ENCODE measurements around the gene AK8.
"Not testable (repeated sequence)": the region's sequence is repeated elsewhere in the genome, so short reads cannot be mapped to it uniquely, and the experiment has no call there.

The AK8 gene

DNA sequence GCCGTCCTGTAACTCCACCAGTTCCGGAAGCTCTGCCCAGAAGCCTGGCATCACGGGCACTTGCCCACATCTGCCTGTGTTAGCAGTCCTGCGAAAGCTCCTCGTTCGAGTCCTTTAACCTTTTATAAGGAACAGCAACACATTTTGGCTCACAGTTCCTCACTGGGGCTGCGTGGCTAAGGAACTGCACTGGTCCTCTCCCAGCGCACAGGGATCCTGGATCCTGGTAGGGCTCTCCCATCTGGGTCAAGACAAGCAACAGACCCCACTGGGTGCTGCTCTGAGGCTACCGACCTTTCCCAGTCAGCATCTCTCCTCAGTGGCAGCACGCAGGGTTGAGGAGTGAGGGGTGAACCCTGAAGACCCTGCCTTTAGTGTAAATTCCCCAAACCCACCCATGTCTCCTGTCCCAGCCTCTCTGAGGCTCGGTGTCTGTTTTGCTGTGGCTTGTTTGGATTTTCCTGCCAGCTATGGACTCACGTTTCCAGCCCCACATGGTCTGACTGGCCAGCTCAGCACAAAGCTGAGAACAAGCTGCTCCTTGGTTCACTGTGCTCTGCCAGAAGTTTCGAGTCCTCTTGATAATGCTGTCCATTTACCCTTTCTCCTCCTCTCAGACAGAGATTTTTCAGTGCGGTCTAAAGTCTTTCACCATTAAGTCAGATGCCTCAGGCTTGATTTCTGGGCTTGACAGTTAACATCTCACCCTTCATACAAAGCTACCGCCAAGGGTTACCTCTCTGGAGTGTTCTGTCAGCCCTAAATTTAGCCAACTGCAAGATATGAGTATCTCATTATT is 80.0 kb downstream of the AK8 start:
- no peak for DNase-seq (ENCODE audit: low read depth)

DNA sequence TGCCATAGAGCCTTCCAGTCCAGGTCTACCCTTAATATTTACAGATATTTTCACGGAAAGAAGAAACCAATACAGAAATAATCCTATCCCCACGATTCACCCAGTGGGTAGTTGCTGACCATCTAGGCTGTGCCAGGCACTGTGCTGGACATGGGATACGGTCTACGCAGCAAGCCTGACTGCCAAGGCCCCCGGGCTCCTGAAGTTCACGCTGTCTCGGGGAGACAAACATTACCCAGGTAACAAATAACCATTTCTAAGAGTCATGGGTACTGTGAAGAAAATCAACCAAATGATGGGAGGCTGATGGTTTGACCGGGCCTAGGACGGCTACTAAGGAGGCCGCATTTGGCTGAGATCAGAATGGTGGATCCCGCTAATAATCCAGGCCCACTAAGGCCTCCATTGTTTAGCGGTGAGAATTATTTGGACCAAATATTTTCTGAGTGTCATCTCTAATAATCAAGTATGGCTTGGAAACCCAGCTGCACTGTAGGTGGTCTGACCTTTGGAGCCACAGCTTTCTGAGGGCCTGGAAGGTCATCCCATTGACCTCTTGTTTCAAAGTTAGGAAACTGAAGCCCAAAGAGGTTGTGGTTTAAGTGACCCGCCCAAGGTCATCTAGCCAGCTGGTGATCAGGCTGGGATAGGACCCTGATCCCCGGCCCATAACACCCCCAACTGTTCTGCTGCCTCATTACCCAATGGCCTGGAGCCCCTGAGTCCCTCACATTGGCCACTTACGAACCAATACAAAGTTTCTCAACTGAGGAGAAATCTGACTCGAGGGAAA is 82.4 kb downstream of the AK8 start:
- DNase-seq (ENCODE audit: low read depth) = no peak

DNA sequence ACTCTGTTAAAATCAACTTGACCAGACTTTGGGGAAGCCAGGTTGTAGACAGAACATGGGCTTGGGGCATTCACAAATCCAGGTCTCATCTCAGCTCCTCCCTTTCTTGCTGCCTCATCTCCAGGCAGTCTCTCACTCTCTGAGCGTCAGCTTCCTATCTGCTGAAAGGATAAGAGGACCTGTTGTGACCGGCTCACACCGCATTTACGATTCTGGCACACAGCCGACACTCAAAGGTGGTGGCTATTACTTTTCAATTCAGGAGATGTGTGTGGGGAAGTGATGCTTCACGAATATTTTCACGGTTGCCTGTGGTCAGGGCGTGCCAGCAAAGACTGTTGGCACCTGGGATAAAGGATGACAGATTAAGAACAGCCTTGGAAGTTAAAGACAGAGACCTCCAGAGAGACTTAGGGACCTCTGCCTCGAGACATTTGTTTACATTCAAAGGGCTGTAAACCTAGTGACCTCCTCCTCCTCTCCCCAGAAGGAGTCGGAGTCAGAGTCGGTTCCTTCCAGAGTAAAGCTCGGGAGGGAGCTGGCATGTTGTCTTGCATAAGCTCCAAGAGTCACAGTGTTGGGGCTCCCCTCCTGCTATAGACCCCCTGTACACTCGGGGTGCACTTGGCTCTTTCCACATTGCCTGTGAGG is 83.2 kb downstream of the AK8 start:
- no peak for DNase-seq (ENCODE audit: low read depth)

DNA sequence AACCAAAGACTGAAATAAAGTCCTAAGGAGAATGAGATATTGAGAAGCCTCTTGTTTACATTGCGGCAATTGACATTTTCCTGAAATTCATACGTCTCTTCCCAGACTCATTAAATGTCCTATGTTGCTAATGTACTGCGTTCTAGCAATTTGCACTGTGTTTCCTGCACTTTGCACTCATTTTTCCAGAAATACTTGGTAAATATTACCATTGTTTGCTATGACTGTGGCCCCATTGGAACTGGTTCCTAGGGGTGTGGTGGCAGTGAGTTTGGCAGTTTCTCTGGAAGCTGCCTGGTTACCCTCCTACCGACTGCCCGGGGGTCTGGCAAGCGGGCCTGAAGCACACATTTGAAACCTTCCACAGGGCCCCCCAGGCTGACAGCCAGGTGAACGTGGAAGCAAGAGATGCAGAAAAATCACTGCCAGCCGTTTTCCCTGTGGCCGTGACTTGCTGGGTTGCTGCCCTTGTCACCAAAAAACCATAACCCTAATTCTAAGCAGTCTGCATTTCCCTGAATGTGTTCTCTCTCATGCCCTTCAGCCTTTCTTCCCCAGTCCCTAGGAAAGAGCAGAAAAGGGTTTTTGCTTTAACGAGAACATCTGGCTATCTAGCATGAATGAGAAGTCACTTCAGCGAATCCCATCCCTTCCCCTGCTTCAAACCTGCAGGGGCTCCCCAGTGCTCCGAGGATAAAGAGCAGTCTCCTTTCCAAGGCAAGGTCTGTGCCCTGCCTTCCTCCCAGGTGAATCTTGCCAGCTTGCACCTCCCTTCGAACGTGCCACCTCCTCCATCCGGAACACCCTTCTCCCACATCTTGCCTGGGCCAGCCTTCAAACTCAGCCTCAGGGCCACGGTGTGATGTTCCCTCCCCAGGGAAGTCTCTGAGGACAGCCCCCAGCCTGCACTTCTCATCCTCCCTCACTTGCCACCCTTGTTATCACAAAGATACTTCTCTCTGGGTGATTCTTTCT is 84.2 kb downstream of the AK8 start:
- no peak for DNase-seq (ENCODE audit: low read depth)

DNA sequence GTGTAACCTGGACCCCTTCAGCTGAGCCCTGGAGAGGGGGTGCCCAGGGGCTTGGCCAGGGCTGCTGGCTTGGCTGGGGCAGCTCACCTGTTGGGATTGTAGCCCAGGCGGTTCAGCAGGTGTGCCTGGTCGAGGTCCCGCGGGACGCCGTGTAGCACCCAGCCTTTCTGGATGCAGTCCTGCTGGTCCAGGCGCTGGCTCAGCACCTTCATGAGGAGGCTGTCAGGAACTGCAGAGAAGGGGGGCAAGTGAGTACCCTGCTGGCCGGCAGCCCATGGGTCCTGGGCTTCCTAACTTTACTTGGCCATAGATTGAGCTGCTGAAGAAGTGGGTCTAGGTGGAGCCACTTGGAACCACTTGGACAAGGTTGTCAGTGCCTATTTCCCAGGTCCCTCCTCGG is 85.5 kb downstream of the AK8 start:
- DNase-seq (ENCODE audit: low read depth) = no peak

DNA sequence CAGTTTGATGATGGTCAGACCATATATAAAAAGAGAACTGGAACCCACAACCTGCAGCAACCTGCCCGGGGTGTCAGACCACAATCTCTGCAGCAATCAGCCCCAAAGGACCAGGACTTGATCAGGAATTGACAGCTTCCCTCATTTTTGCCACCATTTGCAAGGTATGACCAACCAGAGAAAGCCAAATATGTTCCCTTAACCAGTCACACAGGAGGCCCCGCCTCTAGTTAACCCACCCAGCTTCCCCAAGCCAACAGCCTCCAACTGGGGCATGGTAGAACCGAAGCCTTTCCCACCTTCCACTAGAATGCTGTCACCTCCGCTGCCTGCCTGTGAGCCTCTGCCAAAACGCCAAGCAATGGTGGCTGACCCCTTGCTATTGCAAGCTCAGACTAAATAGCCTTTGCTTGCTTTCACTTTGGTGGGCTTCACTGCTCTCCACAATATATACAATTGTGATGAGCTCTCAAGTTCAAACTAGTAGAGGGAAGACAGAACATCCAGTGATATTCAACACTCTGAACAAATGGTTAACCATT is 86.3 kb downstream of the AK8 start:
- no peak for DNase-seq (ENCODE audit: low read depth)

DNA sequence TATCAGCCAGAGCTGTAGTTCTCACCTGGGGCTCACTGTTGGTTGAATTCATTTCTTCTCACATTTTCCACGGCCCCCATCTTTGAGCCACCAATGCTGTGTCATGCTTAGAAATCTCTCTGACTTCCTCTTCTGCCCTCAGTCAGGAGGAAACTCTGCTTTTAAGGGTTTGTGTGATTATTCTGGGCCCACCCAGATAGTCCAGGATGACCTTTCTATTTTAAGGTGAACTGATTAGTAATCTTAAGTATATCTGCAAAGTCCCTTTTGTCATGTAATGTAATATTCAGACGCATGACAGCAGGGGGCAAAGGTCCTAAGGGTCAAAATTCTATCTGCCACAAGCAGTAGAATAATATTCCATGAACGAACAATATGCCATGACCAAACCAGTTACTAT is 88.4 kb downstream of the AK8 start:
- DNase-seq (ENCODE audit: low read depth) = no peak

DNA sequence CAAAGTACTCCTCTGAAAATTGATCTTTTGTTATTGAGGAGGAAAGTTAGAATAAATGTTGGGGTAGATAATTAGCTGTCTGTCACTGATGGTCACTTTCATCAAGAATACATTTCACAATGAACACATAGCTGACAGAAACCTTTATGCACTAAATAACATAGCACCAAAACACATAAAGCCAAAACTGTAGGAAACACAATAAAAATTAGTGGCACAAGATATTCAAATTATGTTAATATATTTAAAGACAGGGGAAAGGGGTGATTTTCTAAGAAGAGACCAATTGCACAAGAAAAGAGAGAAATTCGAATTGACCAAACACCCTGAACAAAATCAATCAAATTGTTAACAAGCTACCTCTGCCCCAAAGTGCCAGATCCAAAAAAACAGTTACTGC is 89.7 kb downstream of the AK8 start:
- no peak for DNase-seq (ENCODE audit: low read depth)

DNA sequence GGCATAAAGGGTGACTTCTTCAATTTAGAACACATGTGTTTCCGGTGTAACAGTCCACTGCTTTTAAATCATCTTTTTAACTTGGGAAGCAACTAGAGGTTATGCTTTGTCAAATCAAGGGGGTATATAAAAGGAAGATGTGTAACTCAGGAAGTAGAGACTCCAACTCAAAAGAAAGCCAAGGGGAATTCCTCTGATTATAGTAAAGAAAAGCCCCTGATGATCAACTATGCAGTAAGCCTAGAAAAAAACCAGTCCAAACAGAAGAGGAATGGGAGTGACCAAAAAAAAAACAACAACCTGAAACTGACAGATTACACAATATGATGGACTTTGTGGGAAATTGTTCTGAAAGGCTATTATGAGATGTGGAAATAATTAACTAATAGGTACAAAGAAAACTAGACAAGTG is 90.3 kb downstream of the AK8 start:
- no peak for DNase-seq (ENCODE audit: low read depth)

DNA sequence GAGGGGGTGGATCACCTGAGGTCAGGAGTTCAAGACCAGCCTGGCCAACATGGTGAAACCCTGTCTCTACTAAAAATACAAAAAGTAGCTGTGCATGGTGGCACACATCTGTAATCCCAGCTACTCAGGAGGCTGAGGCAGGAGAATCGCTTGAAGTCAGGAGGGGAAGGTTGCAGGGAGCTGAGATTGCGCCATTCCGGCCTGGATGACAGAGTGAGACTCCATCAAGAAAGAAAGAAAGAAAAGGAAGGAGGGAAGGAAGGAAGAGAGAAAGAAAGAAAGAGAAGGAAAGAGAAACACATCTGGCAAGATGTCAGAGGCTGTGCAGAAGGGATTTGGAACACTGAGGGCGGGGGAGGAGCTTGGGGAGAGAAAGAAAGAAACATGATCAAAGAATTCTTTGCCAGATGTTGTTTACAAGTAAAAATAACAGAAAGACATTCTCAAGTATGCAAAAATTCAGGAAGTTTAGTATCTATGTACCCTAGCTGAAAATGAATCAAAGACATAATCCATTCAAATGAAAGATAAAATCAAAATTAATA is 93.7 kb downstream of the AK8 start:
- DNase-seq (ENCODE audit: low read depth) = no peak

DNA sequence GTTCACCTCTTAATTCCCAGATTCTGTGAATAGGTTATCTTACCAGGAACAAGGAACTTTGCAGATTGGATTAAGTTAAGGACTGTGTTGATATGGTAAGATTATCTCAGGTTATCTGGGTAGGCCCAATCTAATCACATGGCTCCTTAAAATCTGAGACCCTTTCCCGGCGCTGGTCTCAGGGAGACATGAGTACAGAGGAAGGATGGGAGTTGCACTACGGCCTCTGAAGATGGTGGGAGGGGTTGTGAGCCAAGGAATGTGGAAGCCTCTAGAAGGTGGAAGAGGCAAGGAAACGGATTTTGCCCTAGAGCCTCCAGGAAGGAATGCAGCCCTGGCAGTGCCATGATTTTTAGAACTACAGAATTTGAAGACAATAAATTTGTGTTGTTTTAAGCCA is 95.1 kb downstream of the AK8 start:
- no peak for DNase-seq (ENCODE audit: low read depth)

DNA sequence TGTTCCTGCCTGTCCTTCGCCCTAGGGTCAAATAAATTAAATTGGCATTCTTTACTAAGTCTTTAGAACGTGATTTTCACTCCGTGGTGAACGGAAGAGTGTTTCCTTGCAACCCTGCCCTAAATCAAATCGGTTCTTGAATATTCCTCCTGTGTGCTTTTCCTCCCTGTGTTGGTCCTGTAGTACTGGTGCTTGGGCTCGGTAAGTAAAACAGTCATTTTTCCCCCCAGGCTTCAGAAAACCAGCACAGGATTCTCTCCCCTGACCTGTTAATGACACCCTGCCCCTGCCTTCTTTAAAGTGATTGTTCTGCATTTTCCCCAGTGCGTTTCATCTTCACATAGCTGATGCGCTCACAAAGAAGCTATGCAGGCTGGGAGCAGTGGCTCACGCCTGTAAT is 96.0 kb downstream of the AK8 start:
- no peak for DNase-seq (ENCODE audit: low read depth)

DNA sequence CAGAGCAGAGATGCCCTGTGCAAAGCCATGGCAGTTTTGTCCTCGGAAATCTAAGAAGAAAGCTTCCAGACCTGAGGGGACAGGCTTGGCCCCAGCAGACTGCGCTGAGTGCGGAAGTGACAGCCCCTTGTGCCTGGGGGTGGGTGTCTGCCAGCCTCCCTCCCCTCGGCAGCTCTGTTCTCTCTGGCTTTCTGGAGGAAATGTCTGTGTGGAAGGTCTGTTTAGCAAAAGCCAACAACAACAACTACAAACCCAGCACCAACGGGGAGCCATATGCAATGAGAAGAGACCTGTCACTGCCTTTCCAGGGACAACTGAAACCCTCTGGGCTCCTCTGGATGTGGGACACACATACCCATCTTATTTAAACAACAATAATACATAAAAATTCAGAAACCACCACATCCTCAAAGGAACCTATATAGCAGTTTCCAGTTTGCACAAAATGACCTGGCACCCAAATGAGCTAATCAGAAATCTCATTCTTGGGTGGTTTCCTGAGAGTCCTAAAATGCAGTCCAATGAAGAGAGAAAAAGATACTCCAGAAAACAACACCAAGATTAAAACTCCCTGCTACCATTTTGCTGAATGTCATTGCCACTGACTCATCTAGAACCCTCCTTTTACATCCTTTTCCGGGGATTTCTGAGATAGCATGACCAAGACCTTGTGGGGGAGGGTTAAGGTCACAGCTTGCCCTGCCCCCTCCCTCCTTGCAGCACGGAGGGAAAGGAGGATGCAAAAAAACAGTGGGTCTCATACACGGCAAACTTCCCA is 97.7 kb downstream of the AK8 start:
- DNase-seq (ENCODE audit: low read depth) = no peak

DNA sequence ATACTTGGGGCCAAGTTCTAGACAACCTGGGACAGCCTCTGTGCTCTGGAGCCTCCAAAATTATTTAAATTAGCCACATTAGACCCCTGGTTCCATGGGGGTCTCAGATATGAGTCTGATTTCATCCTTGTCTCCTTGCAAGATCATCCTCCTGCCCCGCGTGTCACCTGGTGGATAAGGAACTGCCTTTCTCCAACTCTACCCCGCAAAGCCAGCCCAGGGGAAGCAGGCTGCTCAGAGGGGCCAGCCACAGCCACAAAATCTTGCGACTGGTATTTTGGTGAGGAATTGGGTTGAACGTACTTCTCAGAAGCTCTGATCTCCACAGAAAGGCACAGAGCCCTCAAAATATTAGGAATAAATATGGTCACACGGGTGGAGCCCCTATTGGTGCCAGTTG is 101.2 kb downstream of the AK8 start:
- no peak for DNase-seq (ENCODE audit: low read depth)

DNA sequence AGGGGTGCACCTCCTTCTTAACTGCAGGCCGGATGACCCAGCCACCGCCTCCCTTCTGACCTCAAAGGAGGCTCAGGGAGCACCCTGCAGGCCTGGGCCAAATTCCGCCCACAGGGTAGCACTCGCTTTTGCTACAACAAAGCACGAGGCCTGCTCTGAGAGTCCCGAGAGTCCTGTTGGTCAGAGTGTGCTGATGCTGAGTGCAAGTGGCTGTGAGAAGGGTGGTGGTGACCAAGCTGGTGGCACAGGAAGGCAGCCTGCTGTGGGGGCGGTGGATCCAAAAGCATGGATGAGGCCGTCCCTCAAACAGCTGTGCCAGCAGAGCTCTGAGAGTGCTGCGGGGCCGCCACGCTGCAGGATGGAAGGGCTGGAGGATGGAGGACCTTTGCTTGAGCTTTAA is 101.8 kb downstream of the AK8 start:
- no peak for DNase-seq (ENCODE audit: low read depth)

DNA sequence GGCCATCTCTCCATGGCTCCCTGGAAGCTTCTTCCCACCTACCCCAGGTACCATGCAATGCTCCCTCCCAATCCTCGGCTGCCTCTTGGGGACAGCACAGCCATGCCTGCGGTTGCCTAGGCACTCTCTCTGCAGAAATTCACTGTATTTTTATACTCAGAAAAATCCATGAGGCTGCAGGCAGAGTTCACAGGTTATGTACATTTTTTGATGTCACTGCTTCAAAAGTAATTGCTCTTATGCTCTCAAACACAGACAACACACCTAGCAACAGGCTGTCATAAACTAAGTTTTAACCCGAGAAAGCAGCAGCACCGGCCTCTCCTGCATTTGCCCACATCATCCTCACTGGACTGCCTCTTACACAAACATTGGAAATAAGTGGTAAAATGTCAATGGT is 102.4 kb downstream of the AK8 start:
- DNase-seq (ENCODE audit: low read depth) = no peak

DNA sequence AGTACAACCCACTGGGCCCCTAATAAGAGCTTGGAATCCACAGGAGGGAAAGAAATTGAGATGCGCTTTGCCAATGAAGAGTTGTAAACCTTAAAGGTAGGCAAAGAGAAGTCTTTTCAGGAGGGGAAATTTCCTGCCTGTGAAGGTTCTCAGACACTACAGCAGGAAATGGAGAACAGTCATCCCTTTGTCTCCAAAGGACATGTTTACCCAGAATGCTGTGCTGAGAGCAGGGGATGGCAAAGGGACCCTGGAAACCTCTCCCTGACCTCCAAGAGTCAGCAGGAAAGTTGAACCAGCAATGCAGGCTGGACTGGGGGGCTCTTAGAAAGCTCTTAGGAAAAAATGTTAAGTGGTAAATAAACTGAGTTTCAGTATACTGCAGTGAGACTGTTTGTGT is 103.2 kb downstream of the AK8 start:
- DNase-seq (ENCODE audit: low read depth) = no peak

DNA sequence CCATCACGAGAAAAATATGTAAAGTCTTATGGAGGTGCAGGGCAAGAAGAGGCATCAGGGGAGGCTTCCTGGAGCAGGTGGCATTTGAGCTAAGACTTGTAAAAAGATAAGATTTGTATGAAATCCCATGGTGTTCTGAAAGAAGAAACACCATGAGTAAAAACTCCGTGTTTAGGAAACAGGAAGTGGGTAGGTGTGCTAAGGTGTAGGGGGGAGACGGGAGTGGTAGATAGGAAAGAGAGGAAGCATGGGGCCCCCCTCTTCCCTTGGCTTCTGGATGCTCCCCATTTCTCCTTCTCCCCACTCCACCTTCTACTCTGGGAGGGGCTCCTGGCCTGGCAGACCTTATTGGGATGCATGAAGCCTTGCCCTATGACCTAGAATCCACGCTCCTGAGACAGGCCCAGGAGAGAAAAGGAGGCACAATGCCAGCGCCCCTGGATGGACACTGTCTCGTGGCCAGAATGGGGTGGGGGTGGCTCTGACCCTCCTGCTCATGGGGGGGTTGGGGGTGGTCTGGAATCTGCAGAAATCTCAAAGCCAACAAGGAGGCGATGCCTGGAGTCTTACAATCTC is 104.2 kb downstream of the AK8 start:
- DNase-seq (ENCODE audit: low read depth) = no peak

DNA sequence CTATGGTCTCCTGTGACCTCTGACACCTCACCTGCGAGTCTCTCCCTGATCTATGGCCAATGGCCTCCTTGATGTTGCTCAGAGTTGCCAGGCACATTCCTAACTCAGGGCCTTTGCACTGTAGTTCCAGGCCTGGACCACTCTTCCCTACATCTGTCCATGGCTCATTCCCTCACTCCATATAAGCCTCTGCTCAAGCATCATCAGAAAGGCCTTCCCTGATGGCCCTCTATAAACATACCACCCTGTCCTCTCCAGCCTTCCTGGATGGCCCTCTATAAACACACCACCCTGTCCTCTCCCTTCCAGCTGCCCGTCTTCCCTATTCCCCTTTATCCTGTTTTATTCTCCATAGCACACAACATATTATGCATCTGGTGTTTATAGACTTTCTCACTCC is 105.0 kb downstream of the AK8 start:
- no peak for DNase-seq (ENCODE audit: low read depth)

DNA sequence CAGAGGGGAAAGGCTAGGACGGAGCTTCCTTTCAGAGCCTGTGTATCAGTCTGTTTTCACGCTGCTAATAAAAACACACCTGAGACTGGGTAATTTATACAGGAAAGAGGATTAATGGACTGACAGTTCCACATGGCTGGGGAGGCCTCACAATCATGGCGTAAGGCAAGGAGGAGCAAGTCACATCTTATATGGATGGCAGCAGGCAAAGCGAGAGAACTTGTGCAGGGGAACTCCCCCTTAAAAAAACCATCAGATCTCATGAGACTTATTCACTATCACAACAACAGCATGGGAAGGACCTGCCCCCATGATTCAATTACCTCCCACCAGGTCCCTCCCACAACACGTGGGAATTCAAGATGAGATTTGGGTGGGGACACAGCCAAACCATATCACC is 106.3 kb downstream of the AK8 start:
- DNase-seq (ENCODE audit: low read depth) = not testable (repeated sequence)

Data from CMK (cell line).